ENCODE data around the gene SLAMF9. TPM values are rescaled to one million over a fixed set of nuclear protein-coding genes. Genes with fewer than 3 reads are reported as not detected.

SLAMF9 gene
- total RNA-seq, 1 donor from 2014 or later, result not detected

DNA sequence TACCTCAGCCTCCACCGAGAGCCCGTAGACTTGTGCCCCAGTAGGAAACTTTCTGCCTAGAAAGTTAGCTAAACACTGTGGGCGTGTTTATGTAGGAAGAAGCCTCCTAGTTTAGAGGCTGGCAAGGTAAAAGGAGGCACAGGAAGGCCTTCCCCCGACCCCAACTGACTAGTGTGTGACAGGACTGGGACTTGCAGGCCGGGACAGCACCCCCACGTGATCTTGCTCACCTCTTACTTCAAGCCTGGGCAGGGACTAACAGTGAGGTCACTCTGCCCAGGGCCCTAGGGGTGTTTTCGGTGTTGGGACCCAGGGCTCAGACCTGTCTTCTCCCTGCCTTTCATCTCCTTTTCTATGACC is 28.3 kb downstream of the SLAMF9 start:
- DNase-seq (no peak), ATAC-seq (peak; percentile 1)
- intact Hi-C loops (cut with micrococcal nuclease), result no loop called here

DNA sequence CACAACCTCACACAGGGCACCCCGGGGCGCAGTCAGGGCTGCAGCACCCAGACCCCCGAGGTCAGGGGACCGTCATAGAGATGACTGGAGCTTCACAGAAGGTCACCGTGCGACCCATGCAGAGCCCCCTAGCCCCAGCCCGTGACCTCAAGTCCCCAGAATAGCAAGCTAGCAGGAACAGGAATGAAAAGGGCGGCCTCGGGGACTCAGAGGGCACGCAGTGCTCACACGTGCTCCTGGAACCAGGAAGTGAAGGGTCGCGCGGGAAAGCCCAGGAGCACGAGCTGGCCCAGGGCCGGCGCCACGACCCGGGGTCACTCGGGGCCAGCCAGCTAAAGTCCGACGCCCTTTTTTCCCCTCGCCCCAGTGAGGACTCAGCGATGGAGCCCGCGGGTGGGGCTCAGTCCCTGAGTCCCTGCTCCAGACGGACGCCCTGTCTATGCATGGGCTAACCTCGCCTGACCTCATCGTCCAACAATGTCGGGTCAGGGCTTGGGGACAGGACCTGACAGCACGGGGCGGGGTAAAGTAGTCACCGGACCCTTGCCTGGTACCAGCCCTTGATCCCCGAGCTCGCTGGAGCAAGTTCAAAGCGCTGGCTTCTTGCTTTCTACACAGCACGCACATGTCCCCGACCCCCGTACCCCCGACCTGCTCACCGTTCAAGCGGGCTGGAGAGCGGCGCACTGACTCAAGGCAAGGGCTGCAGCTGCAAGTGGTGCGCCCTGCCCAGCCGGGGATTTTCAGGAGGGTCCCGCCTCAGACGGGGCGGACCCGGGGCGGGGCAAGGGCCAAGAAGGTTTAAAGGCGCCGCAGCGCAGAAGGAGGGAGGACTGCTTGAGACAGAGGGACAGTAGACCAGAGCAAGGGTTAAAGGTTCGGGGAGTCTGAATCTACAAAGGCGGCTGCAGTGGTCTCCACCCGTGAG is 29.0 kb downstream of the SLAMF9 start, which contains the start of gene TAGLN2:
TSS of gene TAGLN2 (minus strand) at position 717 of the 928 bp plus-strand sequence. CDS start 4,998 bp downstream, outside the sequence.
- ATAC-seq (peak; percentile 82), DNase-seq (peak; percentile 95)
- intact Hi-C loops (cut with micrococcal nuclease), result no loop called here

DNA sequence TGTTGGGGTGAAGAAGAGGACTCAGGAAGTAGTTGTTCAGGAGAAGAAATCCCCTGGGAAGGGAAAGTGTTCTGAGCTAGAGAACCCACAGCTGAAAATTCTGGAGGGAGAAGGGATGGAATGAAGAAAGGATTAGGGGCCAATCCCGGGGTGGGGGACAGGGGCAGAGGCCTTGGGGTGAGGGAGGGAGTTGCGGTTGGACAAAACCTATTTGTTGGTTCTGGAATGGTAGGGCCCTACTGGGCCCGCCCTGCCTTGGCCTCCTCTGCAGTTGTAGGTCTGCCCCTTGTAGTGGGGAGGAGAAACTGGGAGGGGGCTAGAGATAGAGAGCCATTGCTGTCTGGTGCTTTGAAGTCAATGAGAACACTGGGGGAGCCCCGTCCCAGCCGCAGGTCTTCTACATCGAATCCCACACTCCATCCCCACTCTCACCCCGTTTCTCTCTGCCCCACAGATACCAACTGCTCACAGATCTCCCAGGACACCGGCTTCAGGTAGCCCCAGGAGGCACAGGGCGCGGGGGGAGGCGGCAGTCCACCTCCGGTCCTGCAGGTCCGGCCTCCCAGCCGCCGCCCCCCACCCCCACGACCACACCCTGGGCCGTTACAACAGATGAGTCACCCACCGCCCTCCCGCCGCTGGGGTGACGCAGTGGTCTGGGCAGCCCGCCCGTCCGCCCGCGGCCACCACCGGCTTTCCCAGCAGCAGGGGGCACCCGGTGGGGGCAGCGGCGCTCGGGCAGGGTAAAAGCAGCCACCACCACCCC is 29.8 kb downstream of the SLAMF9 start:
- intact Hi-C loops (cut with micrococcal nuclease), result no loop called here
- ATAC-seq, result peak; percentile 77
- DNase-seq, result peak; percentile 92

DNA sequence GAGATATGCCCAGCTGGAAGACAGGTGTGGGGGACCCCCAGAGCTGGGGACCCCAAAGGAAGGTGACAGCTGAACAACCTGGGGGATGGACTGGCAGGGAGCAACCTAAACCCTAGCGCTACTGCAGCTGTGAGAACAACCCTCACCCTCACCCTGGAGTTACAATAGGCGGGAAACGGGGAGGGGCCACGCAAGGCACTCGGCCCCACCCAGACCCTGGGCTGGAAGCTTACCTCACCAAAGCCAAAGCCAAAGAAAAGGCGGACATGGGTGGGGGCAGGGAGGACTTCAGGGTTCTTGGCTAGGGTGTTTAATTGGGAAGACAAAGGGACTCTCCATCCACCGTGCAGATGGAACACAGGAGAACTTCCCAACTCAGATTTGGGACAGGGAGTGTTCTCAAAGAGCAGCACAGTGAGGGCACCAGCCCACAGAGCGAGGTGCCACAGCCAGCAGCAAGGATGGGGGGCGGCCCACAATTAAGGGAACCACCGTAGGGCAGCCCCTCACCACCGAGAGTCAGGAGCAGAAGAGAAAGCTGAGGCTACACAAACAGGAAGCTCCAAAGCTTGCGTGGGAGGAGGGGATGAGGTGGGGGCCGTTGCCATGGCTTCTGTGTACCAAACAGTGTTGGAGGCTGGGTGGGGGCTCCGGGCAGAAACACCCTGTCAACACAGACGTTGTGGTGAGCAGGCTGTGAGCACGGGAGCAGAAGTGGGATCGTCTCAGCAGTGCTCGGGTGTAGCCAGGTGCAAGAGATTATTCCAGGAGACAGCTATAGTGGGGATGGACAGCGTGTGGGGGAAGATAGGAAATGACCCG is 30.6 kb downstream of the SLAMF9 start:
- intact Hi-C loops (cut with micrococcal nuclease), result no loop called here
- DNase-seq, result peak; percentile 88
- peak; percentile 62 for ATAC-seq

DNA sequence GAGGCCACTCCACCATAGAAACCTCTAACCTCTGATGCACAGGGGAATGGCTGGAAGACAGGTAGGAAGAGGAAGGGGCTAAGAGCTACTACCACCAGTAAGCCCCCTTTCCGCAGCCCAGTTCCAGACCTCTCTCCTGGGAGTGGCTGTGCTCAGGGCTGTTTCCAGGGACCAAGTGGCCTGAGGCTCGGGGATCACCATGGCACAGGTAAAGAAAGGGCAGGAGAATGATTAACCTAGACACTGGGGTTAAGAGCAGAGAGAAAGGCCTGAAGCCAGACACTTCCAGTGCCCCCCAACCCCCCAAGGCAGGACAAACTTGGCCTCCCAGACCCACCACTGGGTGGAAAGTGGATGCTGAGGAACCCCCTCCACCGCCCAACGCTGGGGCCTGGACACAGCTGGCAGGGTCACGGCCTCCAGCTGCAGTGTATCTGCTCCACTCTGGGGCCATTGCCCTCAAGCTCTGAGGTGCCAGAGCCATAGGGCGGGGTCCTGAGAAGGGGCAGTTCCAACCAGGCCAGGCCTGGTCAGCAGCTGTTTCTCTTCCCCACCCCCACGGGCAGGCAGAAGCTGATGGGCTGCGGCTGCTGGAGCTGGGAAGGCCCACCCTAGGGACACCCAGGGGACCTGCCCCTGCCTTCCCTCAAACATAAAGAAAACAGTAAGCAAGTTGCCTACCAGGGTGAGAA is 31.4 kb downstream of the SLAMF9 start:
- intact Hi-C loops (cut with micrococcal nuclease), result no loop called here
- peak; percentile 84 for DNase-seq
- peak; percentile 25 for ATAC-seq

DNA sequence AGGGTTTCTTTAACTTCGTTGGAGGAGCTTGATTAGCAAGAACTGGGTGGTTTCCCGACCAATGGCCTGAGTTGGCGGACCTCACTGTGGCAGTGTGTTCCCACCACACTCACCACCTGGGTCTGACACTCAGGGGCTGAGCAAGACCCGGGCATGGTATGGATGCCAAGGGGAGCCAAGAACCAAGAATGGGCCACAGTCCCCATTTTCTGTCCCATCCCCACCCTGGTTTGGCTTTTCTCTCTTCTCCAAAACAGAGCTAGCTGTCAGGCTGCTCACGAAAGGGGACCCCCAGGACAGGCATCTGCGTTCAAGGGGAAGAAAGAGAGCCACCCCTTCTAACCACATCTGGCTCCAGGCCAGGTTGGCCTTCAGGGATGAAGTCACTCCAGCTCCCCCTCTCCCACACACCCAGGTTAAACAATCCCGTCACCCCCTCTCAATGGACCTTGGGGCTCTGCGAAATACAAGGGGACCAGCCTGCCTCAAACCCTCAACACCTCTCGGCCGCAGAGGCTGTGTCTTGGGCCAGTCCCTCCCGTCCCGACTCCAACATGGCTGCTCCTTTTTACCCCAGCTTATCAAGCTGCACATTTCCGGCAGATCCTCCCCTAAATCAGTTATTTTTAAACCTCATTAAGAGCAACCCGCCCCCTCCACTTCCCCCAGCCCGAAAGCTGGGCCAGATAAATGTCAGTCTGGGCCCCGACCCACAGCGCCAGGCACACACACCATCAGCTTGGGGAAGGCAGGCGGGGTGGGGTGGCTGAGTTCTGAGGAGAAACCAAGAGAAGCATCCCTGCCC is 32.1 kb downstream of the SLAMF9 start:
- DNase-seq, result no peak
- intact Hi-C loops (cut with micrococcal nuclease), result no loop called here
- ATAC-seq, result no peak

DNA sequence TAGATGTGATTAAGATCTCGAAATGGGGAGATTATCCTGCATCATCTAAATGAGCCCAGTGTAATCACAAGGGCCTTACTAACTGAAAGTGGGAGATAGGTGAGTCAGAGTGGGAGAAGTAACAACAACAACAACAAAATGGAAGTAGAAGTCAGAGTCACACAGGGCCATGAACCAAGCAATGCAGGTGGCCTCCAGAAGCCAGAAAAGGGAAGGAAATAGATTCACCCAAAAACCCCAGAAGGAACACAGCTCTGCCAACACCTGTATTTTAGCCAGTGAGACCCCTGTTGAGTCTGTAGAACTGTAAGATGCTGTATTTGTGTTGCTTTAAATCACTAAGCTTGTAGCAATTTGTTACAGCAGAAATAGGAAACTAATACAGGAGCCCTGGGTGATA is 32.8 kb downstream of the SLAMF9 start:
- intact Hi-C loops (cut with micrococcal nuclease), result no loop called here
- no peak for ATAC-seq
- DNase-seq, result no peak

DNA sequence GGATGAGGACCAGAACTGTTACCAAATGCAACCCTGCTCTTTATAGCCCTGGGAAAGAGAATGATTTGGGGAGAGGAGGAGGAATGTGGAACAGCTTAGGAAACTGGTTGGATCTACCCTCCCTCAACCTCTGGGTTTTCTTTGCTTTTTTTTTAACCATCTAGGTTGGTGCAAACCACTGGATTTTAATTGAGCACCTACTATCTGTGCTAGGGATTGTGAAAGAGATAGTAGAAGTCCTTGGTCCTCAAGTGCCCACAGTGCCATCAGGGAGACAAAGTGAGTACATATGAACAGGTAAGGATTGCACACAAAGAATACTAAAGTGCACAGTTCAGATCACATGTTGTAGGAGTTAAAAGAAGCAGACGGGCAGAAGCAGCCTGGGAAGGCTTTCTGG is 33.4 kb downstream of the SLAMF9 start:
- DNase-seq (no peak), ATAC-seq (no peak)
- intact Hi-C loops (cut with micrococcal nuclease), result no loop called here

DNA sequence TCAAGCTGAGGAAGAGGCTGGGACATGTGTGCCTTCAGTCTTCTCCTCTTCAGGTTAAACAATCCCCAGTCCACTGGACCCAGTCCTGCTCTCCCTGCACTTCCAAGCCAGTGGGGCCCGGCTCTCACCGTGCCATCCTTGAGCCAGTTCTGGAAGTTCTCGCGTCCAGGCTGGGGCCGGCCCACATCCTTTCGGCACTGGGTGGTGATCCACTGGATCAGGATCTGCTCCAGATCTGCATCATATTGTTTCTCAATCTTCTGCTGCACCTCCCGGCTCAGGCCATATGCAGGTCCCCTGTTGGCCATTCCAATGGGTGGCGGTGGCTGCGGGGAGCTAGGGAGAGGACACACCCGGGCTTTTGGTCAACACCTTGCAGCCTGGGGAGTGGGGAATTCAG is 33.8 kb downstream of the SLAMF9 start:
- ATAC-seq (no peak), DNase-seq (no peak)
- intact Hi-C loops (cut with micrococcal nuclease), result no loop called here

DNA sequence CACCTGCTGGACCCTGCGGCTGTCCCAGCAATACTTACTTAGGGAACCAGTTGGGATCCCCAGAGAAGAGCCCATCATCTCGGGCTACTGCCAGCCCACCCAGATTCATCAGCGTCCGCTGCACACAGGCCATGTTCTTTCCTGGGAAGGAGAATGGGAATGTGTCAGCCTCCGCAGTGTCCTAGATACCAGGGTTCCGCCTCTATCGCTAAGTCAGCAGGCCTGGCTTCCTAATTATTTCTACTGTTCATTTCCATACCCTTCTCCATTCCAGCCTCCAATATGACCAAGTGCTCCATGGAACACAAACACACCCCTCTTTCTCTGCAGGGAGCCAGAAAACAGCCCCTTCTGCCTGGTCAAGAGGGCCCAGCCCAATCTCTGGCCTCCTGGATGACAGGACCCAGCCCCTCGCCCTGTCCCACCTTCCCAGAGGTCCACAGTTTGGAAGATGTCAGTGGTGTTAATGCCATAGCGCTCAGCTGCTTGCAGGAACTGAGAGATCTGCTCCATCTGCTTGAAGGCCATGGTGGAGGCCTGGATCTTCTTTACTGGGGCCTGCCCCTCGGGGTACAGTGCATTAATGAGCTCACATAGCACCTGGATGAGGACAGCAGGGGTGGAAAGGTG is 34.7 kb downstream of the SLAMF9 start:
- no peak for ATAC-seq
- no peak for DNase-seq
- intact Hi-C loops (cut with micrococcal nuclease), result no loop called here

DNA sequence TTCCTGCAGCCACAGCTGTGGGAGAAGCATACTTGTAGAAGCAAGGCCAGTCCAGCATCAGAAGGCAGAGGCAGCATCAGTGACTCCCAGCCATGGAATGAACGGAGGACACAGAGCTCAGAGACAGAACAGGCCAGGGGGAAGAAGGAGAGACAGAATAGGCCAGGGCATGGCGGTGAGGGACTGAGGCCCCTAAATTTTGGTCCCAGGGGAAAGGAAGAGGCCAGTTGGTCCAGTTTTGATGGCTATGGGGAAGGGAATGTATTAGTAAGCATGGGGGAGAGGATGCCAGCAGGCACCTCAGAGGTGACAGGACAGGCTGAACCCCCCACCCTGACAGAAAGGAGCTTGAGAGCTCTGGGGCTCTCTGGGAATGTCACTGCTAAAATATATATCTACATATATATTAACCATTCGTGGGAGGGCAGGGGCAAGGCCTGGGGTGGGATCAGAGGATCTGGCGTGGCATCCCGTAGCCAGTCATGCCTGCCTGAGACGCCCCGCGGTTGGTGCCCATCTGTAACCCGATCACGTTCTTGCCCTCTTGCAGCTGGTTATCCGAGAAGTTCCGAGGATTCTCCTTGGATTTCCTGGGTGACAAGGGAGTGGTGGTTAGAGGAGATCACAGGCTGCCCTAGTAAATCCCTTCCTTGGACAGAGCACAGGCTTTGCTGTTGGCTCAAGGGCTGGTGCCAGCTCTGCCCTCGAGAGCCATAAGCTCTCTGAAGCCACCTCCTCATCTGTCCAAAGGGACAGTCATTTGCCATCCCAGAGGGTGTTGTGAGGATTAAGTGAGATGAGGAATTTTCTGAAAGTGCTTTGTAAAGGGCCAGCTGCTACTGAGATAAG is 35.5 kb downstream of the SLAMF9 start:
- DNase-seq, result no peak
- ATAC-seq, result no peak
- intact Hi-C loops (cut with micrococcal nuclease), result no loop called here

DNA sequence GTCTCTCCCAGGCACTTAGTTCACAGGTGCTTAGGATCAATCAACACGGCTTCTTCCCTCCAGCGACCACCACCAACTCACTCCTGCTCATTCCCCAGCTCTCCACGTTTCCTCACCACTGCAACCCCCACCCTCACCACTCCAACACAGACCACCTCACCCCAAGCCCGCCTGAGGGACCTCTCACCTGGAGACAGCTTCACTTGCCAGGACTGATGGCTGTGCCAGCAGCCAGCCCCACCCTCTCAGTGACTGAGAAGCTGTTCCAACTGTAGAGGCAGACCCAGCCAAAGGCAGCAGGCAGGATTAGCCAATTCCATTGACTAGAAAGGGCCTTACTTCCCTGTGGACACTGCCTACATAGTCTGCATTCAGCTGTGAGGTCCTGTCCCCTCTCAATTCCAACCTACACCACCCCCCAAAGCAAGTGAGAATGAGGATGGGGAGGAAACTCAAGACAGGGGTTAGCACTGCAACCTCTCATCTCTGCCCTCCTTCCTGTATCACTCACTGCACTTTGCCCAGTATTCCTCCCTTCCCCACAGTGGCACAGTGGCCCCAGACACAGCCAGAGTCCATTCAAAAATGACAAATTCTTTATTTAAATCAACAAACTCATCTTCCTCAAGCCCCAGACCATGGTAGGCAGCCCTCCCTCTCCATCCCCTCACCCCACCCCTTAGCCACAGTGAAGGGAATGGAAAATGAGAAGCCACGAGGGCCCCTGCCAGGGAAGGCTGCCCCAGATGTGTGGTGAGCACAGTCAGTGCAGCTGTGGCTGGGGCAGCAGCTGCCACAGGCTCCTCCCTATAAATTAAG is 36.3 kb downstream of the SLAMF9 start:
- intact Hi-C loops (cut with micrococcal nuclease), result no loop called here
- peak; percentile 2 for ATAC-seq
- no peak for DNase-seq

DNA sequence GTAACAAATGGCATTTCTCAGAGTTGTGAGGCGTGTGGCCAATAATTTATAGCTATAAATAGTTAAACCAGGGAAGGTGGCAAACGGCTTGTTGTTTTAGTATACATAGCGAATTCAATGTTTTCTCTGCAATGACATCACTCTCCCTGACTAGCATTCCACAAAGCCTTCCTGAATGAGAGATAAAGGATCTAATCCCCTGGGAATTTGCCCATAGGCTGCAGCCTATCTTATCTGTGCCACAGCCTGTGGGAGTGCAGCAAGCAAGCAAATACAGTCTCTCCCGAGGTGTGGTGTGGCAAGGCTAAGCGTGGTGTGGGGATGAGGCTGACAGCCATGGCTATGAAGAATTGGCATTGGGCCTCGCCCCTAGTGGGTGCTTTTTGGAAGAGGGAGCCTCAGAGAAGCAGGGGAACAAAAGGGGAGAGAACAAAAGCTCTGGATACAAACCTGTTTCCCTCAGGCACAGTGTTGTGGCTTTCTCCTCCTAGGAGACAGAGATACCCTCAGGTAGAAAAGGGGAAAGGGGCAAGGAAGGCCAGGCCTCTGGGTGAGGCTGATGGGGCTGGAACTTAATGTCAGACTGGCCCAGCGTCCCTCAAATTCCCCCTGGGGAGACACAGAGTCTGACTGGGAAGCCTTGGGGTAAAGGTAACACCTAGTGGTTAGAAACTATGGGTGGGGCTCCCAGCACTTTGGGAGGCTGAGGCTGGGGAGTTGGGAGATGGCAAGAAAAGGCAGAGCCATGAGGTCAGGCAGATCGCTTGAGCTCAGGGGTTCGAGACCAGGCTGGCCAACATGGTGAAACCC is 37.6 kb downstream of the SLAMF9 start:
- ATAC-seq (peak; percentile 58), DNase-seq (no peak)
- intact Hi-C loops (cut with micrococcal nuclease), result no loop called here

DNA sequence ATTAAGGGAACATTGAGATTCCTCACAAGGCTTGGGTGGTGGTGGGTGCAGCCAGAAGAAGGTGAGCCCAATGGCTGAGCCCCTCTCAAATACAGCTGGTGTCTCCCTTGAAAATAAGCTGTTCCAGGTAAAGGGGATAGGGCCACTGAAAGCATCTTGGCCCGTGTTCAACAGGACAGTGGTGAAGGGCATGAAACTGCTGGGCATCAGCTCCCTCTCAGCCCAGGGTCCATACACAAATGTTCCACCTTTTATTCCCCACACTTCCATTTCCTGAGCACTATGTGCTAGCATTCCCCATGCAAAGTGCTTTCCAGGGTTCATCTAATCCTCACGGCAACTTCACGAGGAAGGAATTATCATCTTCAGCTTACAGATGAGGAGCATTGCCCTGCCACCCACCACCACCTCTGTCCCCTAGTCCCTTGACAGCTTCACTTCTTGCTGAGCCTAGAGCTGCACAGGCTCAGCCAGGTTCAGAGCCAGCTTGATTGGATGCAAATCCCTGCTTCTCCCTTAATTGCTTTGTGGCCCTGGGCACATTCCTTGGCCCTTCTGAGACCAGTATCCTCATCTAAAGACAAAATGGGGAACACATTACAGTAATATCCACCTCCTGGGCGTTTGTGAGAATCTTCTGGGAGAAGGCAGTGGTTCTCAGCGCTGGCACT is 38.3 kb downstream of the SLAMF9 start:
- ATAC-seq (peak; percentile 10), DNase-seq (no peak)
- intact Hi-C loops (cut with micrococcal nuclease), result no loop called here

Data from left ventricle myocardium superior (tissue), 1 donor.